Duodenal mucosa (tissue), 2 donors: ENCODE data around the gene FAM219B.
A peak's percentile ranks its signal among the peaks of the same experiment; 100 is the strongest.

Source experiments
- H3K27ac ChIP-seq: one replicate; pipeline ENCODE4 v1.7.0; 2013; ENCODE audit warnings: low read depth, low read length
- H3K27me3 ChIP-seq, 2 donors: one replicate each; pipeline ENCODE4 v1.7.0; 2013; ENCODE audit warnings: low read length in 2 of 2, control low read depth in 1 of 2; ENCODE audit not compliant: insufficient read depth in 2 of 2, control insufficient read depth in 1 of 2
- H3K36me3 ChIP-seq, 2 donors: one replicate each; pipeline ENCODE4 v1.7.0; 2013; ENCODE audit warnings: low read length in 2 of 2, control low read depth in 1 of 2; ENCODE audit not compliant: insufficient read depth in 2 of 2, control insufficient read depth in 1 of 2
- H3K4me1 ChIP-seq, 2 donors: one replicate each; pipeline ENCODE4 v1.7.0; 2013; ENCODE audit warnings: low read length in 2 of 2, control low read depth in 1 of 2; ENCODE audit not compliant: insufficient read depth in 2 of 2, control insufficient read depth in 1 of 2
- H3K4me3 ChIP-seq, 2 donors: one replicate each; pipeline ENCODE4 v1.7.0; 2013; ENCODE audit warnings: low read length in 2 of 2, low read depth in 1 of 2
- H3K9ac ChIP-seq, 2 donors: one replicate each; pipeline ENCODE4 v1.7.0; 2013; ENCODE audit warnings: low read length in 2 of 2, low read depth in 1 of 2
- H3K9me3 ChIP-seq, 2 donors: one replicate each; pipeline ENCODE4 v1.7.0; 2013; ENCODE audit warnings: low read length in 2 of 2, control low read depth in 1 of 2; ENCODE audit not compliant: control insufficient read depth in 1 of 2

The FAM219B gene

DNA sequence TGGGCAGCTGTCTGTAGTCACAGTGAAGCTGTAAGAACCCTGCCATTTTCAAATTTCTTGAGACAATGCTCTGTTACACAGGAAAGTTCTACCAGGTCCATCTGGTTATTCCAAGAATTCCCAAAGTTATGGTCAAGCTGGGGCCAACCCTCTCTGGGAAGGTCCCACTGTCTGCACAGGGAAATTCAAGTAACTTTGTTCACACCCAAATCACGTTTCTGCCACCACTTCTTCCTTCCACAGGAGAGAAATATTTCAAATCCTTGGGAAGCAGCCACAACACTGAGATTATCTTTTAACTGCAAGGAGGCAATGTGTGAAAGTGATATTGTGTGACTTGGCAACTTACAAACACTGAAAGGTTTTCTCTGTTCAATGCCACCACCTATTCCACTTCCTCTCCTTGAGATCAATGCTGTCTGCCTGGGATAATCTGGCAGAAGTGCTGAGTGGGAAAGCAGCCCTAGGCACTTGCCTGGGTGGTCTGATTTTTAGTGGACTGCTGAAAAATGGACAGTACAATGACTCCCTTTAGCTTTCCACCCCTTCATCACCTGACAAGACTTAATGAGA is 39.1 kb downstream of the FAM219B start:
- peaks cover 0 to 3% of the 10 kb centered on the region in 2 donors for H3K36me3 ChIP-seq
- H3K9ac ChIP-seq = no peak overlapping the region
- H3K9me3 ChIP-seq = no peaks in the 10 kb centered on the region
- peak overlapping the region; percentile 53 for H3K27ac ChIP-seq
- H3K4me1 ChIP-seq = peaks cover 62 to 84% of the 10 kb centered on the region in 2 donors
- peak overlapping the region; percentile 38 to 43 for H3K4me3 ChIP-seq
- H3K27me3 ChIP-seq = no peaks in the 10 kb centered on the region

DNA sequence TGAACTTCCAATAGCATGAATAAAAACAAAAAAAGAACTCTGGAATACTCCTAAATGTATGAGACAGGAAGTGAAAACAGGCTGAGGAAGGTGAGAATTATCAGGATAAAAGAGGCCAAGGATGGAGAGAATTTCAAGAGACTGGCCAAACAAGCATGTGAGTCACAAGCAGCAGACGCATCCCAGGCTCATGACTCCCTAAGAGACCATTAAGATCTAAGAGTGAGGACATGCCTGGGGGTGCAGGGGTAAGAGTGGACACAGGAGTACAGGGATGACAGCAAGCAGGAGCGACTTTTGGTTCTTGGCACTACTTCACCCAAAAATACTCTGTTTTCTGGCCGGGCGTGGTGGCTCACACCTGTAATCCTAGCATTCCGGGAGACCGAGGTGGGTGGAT is 40.6 kb downstream of the FAM219B start:
- Histone ChIP-seq H3K27me3 (no peaks in the 10 kb centered on the region), H3K9me3 (no peaks in the 10 kb centered on the region), H3K36me3 (peaks cover 0 to 3% of the 10 kb centered on the region in 2 donors), H3K4me1 (peaks cover 57 to 71% of the 10 kb centered on the region in 2 donors), H3K9ac (no peak overlapping the region), H3K27ac (peak overlapping the region; percentile 13), H3K4me3 (no peak overlapping the region)

DNA sequence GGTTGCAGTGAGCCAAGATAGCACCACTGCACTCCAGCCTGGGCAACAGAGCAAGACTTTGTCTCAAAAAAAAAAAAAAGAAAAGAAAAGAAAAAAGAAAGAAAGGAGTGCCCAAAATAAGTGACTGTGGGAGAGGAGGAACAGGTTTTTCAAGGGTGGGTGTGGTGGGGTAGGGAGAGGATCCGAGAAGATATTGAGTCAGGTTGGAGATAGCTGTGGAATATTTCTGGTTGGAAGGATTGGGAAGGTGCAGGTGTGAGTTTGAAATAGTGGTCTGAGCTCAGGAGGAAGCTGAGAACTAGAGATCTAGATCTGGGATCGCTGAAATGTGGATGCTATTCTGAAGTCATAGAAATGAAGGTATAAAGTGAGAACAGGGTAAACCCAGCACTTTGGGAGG is 41.3 kb downstream of the FAM219B start:
- H3K27me3 ChIP-seq = no peaks in the 10 kb centered on the region
- no peak overlapping the region for H3K4me3 ChIP-seq
- peaks cover 0 to 3% of the 10 kb centered on the region in 2 donors for H3K36me3 ChIP-seq
- no peak overlapping the region for H3K27ac ChIP-seq
- no peaks in the 10 kb centered on the region for H3K9me3 ChIP-seq
- peaks cover 49 to 63% of the 10 kb centered on the region in 2 donors for H3K4me1 ChIP-seq
- H3K9ac ChIP-seq = no peak overlapping the region

DNA sequence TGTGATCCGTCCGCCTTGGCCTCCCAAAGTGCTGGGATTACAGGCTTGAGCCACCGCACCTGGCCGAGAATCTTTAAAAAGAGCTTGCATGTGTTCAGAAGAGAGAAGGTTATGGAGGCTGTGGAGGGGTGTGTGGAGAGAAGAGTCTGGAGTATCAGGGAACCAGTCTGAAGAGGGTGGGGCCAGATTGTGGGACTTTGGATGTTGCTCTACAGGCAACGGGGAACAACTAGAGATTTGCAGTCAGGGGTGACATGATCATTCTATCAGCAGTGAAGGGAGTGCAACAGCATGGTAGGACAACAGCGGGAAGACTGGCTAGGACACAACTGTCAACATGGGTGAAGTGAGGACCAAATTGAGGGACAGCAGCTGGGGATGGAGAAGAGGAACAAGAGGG is 42.4 kb downstream of the FAM219B start:
- no peak overlapping the region for H3K9ac ChIP-seq
- no peaks in the 10 kb centered on the region for H3K9me3 ChIP-seq
- H3K27me3 ChIP-seq = no peaks in the 10 kb centered on the region
- peaks cover 42 to 59% of the 10 kb centered on the region in 2 donors for H3K4me1 ChIP-seq
- no peak overlapping the region for H3K4me3 ChIP-seq
- H3K27ac ChIP-seq = no peak overlapping the region
- peaks cover 0 to 3% of the 10 kb centered on the region in 2 donors for H3K36me3 ChIP-seq

DNA sequence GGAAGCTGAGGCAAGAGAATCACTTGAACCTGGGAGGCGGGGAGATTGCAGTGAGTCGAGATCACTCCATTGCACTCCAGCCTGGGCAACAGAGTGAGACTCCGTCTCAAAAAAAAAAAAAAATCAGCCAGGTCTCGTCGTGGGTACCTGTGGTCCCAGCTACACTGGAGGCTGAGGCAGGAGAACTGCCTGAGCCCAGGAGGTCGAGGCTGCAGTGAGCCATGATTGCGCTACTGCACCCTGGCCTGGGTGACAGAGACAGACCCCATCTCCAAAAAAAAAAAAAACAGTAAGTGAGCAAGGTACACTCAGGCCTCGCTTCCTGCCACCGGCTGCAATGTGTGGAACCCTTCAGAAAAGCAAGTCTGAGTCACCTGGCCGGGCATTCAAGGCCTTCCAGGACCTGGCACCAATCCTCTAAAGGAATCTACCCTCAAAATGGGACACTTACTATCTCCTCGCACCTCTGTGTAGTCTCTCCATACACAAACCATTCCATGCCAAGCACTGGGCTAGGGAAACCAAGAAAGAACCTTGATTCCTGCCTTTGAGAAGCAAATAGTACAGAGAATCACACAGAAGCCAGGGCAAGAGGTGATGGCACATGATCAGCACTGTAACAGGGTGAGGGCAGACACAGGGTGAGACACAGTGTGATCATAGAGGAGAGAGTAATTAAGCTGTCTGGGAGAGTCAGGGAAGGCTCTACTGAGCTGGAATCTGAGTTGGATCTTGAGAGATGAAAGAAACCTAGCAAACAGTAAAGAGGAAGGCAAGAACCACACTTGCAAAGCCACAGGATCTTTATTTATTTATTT is 43.2 kb downstream of the FAM219B start:
- Histone ChIP-seq H3K9ac (no peak overlapping the region), H3K27me3 (no peaks in the 10 kb centered on the region), H3K4me3 (no peak overlapping the region), H3K4me1 (peaks cover 41 to 57% of the 10 kb centered on the region in 2 donors), H3K9me3 (no peaks in the 10 kb centered on the region), H3K27ac (no peak overlapping the region), H3K36me3 (peaks cover under 1 to 3% of the 10 kb centered on the region in 2 donors)

DNA sequence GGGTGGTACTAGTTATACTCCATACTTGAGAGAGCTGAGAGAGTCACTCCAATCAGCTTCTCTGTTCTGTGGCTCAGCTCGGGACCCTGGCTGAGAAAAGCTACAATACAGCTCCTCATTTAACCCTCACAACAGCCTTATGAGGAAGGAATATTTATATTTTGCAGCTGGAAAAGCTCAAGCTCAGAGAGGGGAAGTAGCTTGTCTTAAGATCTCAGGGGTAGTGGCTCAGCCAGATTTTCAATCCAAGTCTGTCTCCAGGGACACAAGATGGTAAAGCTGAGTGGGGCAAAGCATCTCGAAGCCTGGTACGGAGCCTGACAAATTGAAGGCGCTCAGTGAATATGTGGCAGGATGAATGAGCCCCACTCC is 48.3 kb downstream of the FAM219B start:
- peak overlapping the region; percentile 10 for H3K27ac ChIP-seq
- H3K4me1 ChIP-seq = peaks cover 29 to 34% of the 10 kb centered on the region in 2 donors
- H3K9me3 ChIP-seq = no peaks in the 10 kb centered on the region
- H3K4me3 ChIP-seq = no peak overlapping the region
- H3K27me3 ChIP-seq = no peaks in the 10 kb centered on the region
- peaks cover 11 to 13% of the 10 kb centered on the region in 2 donors for H3K36me3 ChIP-seq
- H3K9ac ChIP-seq = no peak overlapping the region

DNA sequence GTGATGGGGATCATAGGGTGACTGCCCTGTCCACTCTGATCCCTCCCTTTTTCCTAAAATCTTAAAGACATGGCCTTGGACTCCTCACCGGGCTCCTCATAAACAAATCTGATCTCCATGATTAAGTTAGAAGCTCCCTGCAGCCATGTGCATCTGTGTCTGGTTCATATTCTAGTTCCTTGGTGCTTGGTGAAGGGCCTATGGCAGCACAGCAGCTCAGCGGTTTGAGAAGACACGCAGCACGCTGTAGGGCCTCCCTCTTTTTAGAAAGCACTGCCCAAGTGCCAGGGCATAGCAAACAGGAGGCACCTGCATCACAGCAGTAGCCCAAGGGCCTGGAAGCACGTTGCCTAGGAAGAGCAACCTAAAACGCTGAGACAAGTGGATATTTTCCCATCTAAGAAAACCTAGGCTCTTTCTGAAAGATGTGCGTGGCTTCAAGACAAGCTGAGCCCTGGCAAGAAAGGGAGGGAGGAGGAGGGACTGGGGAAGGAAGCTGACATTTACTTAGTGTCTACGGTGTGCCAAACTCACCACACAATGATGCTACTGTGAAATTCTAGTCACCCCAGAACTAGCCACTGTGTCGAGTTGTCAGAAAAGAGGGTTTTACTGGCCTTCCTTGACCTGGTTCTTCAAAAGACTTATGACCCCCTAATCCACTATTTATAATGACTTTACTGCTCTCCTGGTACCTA is 48.8 kb downstream of the FAM219B start:
- Histone ChIP-seq H3K27ac (no peak overlapping the region), H3K4me1 (peaks cover 32% of the 10 kb centered on the region in 2 donors), H3K9ac (no peak overlapping the region)

DNA sequence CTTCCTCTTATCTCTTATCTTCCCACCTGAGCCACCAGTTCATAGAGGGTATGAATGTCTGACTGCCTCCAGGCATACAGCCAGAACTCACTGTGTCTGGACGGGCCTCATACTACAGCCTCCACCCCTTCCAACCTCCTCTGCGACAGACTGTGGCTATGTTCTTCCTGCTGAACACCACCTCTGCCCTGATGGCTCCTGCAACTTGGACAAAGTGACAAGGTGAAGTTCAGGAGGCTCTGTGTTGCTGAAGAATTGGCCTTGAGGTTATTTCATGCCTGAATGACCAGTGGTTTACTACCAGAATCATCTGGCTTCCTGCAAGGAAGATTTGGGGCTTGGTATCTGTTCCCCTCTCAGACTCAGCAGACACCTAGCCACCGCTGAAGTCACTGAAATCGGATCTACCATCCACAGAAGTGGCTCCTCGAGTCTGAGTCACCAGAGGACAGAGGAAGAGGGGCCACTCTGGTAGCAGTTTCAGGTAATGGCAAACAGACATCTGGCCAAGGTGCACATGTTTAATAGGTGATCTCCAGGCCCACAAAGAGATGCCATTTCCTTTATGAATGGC is 49.5 kb downstream of the FAM219B start:
- Histone ChIP-seq H3K27ac (no peak overlapping the region), H3K36me3 (peaks cover 23 to 25% of the 10 kb centered on the region in 2 donors), H3K4me1 (peaks cover 32% of the 10 kb centered on the region in 2 donors), H3K9ac (peak overlapping the region in 1 of 2 donors; percentile 20), H3K4me3 (no peak overlapping the region), H3K9me3 (no peaks in the 10 kb centered on the region), H3K27me3 (no peaks in the 10 kb centered on the region)

More for the DNA sequence above, 48.8 kb downstream of the FAM219B start:
- no peaks in the 10 kb centered on the region for H3K9me3 ChIP-seq
- H3K27me3 ChIP-seq = no peaks in the 10 kb centered on the region
- H3K36me3 ChIP-seq = peaks cover 17 to 18% of the 10 kb centered on the region in 2 donors
- H3K4me3 ChIP-seq = no peak overlapping the region

DNA sequence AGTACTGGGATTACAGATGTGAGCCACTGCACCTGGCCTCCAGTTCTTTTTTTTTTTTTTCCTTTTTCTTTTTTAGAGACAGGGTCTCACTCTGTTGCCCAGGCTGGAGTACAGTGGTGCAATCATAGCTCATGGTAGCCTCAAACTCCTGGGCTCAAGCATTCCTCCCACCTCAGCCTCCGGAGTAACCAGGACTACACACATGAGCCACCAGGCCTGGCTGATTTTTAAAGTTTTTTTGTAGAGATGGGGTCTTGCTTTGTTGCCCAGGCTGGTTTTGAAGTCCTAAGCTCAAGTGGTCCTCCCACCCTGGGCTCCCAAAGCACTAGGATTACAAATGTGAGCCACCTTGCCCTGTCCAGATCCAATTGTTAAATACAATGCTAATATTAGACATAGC is 50.1 kb downstream of the FAM219B start:
- H3K9ac ChIP-seq = no peak overlapping the region
- H3K4me1 ChIP-seq = peaks cover 33 to 37% of the 10 kb centered on the region in 2 donors
- no peaks in the 10 kb centered on the region for H3K9me3 ChIP-seq
- no peaks in the 10 kb centered on the region for H3K27me3 ChIP-seq
- no peak overlapping the region for H3K4me3 ChIP-seq
- no peak overlapping the region for H3K27ac ChIP-seq
- peaks cover 26 to 31% of the 10 kb centered on the region in 2 donors for H3K36me3 ChIP-seq

DNA sequence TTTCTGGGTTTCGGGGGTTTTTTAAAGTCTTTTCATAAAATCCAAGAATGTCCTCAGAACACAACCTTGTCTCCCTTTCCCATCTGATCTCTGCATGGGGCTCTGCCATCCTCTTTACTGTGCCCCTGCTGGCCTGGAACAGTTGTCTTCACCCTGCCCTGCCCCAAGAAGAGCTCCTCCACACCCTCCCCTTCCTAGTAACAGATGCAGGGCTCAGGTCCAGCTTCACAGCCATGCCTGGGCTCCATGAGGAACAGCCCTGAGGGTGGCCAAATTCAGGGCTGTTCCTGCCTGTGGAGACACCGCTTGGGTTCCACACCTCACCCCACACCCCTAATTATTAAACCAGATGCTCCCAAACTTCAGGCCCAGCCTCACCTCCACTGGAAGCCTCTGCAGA is 50.8 kb downstream of the FAM219B start:
- no peaks in the 10 kb centered on the region for H3K27me3 ChIP-seq
- H3K27ac ChIP-seq = no peak overlapping the region
- H3K9ac ChIP-seq = no peak overlapping the region
- no peak overlapping the region for H3K4me3 ChIP-seq
- peaks cover 40 to 44% of the 10 kb centered on the region in 2 donors for H3K4me1 ChIP-seq
- H3K9me3 ChIP-seq = no peaks in the 10 kb centered on the region
- peaks cover 26 to 38% of the 10 kb centered on the region in 2 donors for H3K36me3 ChIP-seq
